GM12875 (cell line): Measurements from ENCODE around the gene MAGEA6.
"Not testable (repeated sequence)": the region's sequence is repeated elsewhere in the genome, so short reads cannot be mapped to it uniquely, and the experiment has no call there.

Experiments
- H3K4me3 ChIP-seq: one replicate; pipeline ENCODE4 v1.5.1; 2011; ENCODE audit warnings: low read depth, low read length, control low read depth
- CTCF ChIP-seq: IDR thresholded peaks from 2 replicates; pipeline ENCODE4 v1.5.1; 2011; ENCODE audit warnings: low read depth, mild to moderate bottlenecking, control low read depth, inconsistent platforms, low read length, moderate library complexity, borderline replicate concordance; ENCODE audit not compliant: insufficient read depth

Gene MAGEA6

GRCh38 chrX:152735860-152736511, 33.5 kb downstream of the MAGEA6 start:
- H3K4me3 ChIP-seq = no peak overlapping the region
- no peak for TF ChIP-seq CTCF

GRCh38 chrX:152735101-152735500, 34.4 kb downstream of the MAGEA6 start:
- no peak for TF ChIP-seq CTCF
- no peak overlapping the region for H3K4me3 ChIP-seq

- H3K4me3 ChIP-seq = not testable (repeated sequence)
These were observed 35.2 kb downstream of the MAGEA6 start for GRCh38 chrX:152734143-152734858.

- no peak for TF ChIP-seq CTCF
These were observed 36.1 kb downstream of the MAGEA6 start, which contains the start of the genes CSAG1 and MAGEA12 for GRCh38 chrX:152733261-152733975. Gene CSAG1 (minus strand): TSS chrX:152733721. CDS start chrX:152732460, 1,261 bp downstream. Gene MAGEA12 (plus strand): TSS chrX:152733757. CDS start chrX:152736162, 2,405 bp downstream.

GRCh38 chrX:152725409-152725808, 44.1 kb downstream of the MAGEA6 start:
- TF ChIP-seq CTCF = no peak
- no peak overlapping the region for H3K4me3 ChIP-seq

More at GRCh38 chrX:152733261-152733975, 36.1 kb downstream of the MAGEA6 start, which contains the start of the genes CSAG1 and MAGEA12:
- H3K4me3 ChIP-seq = no peak within 1 kb of the TSS
